Suprapubic skin (tissue), 4 donors: ENCODE results near the gene SDHA.

Source experiments
- CTCF ChIP-seq, 2 donors: fragments of 200-600 bp in 1 of 2; fragments of 450-650 bp in 1 of 2; sonication (generic) in 1 of 2; IDR thresholded peaks; one replicate each; pipeline ENCODE4 v1.5.1; 2016 to 2019; ENCODE audit warnings: antibody characterized with exemption in 2 of 2, mild to moderate bottlenecking in 1 of 2, moderate library complexity in 1 of 2
- POLR2A ChIP-seq, 2 donors: fragments of 450-650 bp; IDR thresholded peaks; one replicate each; pipeline ENCODE4 v1.6.1; 2017; ENCODE audit warnings: antibody characterized with exemption in 2 of 2, mild to moderate bottlenecking in 2 of 2, moderate library complexity in 2 of 2
- POLR2AphosphoS5 ChIP-seq, 3 donors: sonication (generic); formaldehyde crosslinking; IDR thresholded peaks; one replicate each; pipeline ENCODE4 v1.6.1; 2017; ENCODE audit warnings: antibody characterized with exemption in 3 of 3

DNA sequence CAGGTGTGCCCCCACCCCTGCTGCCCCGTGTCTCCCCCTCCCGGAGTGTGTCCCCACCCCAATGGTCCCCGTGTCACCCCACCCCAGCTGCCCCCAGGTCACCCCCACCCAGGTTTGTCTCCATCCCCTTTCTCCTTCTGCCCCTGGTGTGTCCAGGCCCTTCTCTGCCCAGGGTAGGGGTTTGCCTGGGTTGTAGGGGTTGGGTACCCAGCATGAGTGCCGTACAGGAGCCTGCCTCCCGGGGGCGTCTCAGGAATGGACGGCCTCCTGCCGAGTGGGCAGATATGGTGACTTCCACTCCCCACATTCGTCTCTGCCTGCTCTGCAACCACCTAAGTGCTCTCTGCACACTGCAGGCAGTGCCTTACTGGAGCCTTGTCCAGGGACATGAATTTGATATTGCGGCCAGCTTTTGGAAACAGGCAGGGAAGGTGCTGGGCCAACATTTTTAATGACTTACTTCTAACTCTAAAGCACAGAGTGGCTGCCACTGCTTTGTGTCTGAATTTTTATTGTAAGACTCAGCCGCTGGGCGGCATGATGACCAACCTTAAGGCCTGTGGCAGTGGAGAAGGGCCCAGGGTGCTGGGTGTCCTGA, 20.1 kb upstream of the SDHA start:
- TF ChIP-seq CTCF (IDR thresholded peaks at IDR 0.05) = no peak
- no peak for TF ChIP-seq POLR2AphosphoS5 (IDR thresholded peaks at IDR 0.05)
- TF ChIP-seq POLR2A (IDR thresholded peaks at IDR 0.05) = no peak
